H1 (cell line): Measurements from ENCODE around the gene RFT1. TPM values are rescaled to one million over a fixed set of nuclear protein-coding genes. Genes with fewer than 3 reads are reported as not detected.

ENCODE experiments used
- PHF8 ChIP-seq: fragments of 200-600 bp; sonication (generic); conservative IDR thresholded peaks from 2 replicates; pipeline ENCODE4 v1.7.1; 2012; ENCODE audit warnings: low read depth, mild to moderate bottlenecking, inconsistent platforms, low read length, moderate library complexity
- RBBP5 ChIP-seq: IDR thresholded peaks from 2 replicates; pipeline ENCODE4 v1.7.1; 2012; ENCODE audit warnings: low read depth, mild to moderate bottlenecking, inconsistent platforms, low read length, moderate library complexity, borderline replicate concordance
- SIX5 ChIP-seq: IDR thresholded peaks from 2 replicates; pipeline ENCODE4 v1.6.1; 2011; ENCODE audit warnings: mild to moderate bottlenecking, low read depth, low read length
- polyA plus RNA-seq, 7 experiments: library from polyadenylated mRNA; depleted of rRNA in 3 of 7; stranded (reverse) in 5 of 7; unstranded in 2 of 7; fragments of >200 nt in 5 of 7; fragments of 200-250 nt in 2 of 7; gene quantifications; 1 replicate in 5 of 7; 2 replicates in 1 of 7; 4 replicates in 1 of 7; pipeline versions ENCODE4 v1.2.1 to v1.2.3, GENCODE V29; 2011 to 2013; ENCODE audit warnings: missing spikeins in 2 of 7, mixed read lengths in 2 of 7
- total RNA-seq: library from RNA; stranded (reverse); fragmentation: NEBNext Ultra II Directional; extraction: Animal tissue kit (Norgen Biotek cat#: 25700); gene quantifications from 2 replicates; pipeline ENCODE4 v1.2.1, GENCODE V29; 2021
- TF ChIP-seq, protein P1 (sequence below): fragments of 300-600 bp; sonication (generic); IDR thresholded peaks from 2 replicates; pipeline ENCODE4 v1.7.1; 2012; ENCODE audit warnings: low read length, moderate library complexity, mild to moderate bottlenecking, inconsistent platforms; ENCODE audit not compliant: insufficient replicate concordance
- TF ChIP-seq, protein P2 (sequence below): IDR thresholded peaks from 2 replicates; pipeline ENCODE4 v1.6.1; 2012; ENCODE audit warnings: inconsistent platforms

RFT1 gene
- total and polyA plus RNA-seq, 2 of the 8 experiments (the other 6 are each of a cell fraction or from before 2014, with no cell fraction given): 27.7 to 42.4 TPM

DNA sequence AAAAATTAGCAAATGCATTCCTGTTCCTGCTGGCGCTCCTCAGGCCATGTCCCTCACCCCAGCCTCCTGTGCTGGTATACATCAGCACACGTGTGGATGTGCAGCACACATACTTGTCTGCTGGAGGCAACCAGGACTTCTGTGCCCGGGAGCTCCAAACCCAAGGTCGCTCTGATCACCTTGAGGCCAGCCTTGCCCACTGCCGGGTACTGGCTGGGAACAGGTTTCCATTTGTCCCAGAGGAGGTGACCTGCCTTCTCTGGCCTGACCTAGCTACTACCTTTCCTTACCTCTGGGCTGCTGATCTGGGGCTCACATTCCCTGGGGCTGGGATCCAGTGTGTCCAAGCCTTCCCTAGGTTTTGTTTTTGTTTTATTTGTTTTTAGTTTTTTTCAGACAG, 42.9 kb upstream of the RFT1 start (continued):
- TF ChIP-seq, protein P1, sequence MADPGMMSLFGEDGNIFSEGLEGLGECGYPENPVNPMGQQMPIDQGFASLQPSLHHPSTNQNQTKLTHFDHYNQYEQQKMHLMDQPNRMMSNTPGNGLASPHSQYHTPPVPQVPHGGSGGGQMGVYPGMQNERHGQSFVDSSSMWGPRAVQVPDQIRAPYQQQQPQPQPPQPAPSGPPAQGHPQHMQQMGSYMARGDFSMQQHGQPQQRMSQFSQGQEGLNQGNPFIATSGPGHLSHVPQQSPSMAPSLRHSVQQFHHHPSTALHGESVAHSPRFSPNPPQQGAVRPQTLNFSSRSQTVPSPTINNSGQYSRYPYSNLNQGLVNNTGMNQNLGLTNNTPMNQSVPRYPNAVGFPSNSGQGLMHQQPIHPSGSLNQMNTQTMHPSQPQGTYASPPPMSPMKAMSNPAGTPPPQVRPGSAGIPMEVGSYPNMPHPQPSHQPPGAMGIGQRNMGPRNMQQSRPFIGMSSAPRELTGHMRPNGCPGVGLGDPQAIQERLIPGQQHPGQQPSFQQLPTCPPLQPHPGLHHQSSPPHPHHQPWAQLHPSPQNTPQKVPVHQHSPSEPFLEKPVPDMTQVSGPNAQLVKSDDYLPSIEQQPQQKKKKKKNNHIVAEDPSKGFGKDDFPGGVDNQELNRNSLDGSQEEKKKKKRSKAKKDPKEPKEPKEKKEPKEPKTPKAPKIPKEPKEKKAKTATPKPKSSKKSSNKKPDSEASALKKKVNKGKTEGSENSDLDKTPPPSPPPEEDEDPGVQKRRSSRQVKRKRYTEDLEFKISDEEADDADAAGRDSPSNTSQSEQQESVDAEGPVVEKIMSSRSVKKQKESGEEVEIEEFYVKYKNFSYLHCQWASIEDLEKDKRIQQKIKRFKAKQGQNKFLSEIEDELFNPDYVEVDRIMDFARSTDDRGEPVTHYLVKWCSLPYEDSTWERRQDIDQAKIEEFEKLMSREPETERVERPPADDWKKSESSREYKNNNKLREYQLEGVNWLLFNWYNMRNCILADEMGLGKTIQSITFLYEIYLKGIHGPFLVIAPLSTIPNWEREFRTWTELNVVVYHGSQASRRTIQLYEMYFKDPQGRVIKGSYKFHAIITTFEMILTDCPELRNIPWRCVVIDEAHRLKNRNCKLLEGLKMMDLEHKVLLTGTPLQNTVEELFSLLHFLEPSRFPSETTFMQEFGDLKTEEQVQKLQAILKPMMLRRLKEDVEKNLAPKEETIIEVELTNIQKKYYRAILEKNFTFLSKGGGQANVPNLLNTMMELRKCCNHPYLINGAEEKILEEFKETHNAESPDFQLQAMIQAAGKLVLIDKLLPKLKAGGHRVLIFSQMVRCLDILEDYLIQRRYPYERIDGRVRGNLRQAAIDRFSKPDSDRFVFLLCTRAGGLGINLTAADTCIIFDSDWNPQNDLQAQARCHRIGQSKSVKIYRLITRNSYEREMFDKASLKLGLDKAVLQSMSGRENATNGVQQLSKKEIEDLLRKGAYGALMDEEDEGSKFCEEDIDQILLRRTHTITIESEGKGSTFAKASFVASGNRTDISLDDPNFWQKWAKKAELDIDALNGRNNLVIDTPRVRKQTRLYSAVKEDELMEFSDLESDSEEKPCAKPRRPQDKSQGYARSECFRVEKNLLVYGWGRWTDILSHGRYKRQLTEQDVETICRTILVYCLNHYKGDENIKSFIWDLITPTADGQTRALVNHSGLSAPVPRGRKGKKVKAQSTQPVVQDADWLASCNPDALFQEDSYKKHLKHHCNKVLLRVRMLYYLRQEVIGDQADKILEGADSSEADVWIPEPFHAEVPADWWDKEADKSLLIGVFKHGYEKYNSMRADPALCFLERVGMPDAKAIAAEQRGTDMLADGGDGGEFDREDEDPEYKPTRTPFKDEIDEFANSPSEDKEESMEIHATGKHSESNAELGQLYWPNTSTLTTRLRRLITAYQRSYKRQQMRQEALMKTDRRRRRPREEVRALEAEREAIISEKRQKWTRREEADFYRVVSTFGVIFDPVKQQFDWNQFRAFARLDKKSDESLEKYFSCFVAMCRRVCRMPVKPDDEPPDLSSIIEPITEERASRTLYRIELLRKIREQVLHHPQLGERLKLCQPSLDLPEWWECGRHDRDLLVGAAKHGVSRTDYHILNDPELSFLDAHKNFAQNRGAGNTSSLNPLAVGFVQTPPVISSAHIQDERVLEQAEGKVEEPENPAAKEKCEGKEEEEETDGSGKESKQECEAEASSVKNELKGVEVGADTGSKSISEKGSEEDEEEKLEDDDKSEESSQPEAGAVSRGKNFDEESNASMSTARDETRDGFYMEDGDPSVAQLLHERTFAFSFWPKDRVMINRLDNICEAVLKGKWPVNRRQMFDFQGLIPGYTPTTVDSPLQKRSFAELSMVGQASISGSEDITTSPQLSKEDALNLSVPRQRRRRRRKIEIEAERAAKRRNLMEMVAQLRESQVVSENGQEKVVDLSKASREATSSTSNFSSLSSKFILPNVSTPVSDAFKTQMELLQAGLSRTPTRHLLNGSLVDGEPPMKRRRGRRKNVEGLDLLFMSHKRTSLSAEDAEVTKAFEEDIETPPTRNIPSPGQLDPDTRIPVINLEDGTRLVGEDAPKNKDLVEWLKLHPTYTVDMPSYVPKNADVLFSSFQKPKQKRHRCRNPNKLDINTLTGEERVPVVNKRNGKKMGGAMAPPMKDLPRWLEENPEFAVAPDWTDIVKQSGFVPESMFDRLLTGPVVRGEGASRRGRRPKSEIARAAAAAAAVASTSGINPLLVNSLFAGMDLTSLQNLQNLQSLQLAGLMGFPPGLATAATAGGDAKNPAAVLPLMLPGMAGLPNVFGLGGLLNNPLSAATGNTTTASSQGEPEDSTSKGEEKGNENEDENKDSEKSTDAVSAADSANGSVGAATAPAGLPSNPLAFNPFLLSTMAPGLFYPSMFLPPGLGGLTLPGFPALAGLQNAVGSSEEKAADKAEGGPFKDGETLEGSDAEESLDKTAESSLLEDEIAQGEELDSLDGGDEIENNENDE: no peak
- no peak for TF ChIP-seq PHF8
- no peak for TF ChIP-seq SIX5
- TF ChIP-seq, protein P2, sequence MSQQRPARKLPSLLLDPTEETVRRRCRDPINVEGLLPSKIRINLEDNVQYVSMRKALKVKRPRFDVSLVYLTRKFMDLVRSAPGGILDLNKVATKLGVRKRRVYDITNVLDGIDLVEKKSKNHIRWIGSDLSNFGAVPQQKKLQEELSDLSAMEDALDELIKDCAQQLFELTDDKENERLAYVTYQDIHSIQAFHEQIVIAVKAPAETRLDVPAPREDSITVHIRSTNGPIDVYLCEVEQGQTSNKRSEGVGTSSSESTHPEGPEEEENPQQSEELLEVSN: no peak
- no peak for TF ChIP-seq RBBP5
- TF ChIP-seq, all 59 proteins: peak for 0
